ENCODE measurements around the gene TMOD1.

The TMOD1 gene

DNA sequence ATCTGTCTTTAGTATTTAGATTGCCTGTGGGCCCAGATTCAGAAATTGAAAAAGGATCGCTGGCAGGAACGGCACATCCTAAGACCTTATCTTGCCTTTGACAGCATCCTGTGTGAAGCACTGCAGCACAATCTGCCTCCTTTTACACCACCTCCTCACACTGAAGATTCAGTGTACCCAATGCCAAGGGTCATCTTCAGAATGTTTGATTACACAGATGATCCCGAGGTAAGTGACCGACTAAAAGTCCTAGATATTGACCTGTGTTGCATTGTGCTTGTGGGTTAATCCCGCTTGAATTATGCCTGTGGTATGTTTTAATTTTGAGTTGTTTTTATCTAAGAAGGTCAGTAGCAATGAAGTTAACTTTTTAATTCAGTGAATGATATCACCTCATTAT, 146.5 kb downstream of the TMOD1 start:
- no peak overlapping the region for H3K4me3 ChIP-seq (ENCODE audit: low read length)
- no peak for TF ChIP-seq ZNF274 (IDR thresholded peaks at IDR 0.05; ENCODE audit: low read depth, low read length)
